K562 (cell line): ENCODE data around the gene TRAF5. TPM values are rescaled to one million over a fixed set of nuclear protein-coding genes. Genes with fewer than 3 reads are reported as not detected.
"Not testable (repeated sequence)": the region's sequence is repeated elsewhere in the genome, so short reads cannot be mapped to it uniquely, and the experiment has no call there.

ENCODE experiments used
- ATAC-seq: fragments of 200-7000 bp; cut with Tn5 transposase; 3 replicates; pipeline ENCODE4 v1.9.1; 2020; ENCODE audit warnings: moderate library complexity
- BruUV-seq: library from RNA; stranded (reverse); fragments of 400-500 nt; replicated peaks from 2 replicates; lab custom pipeline; 2021; lab: Mats Ljungman, UMichigan
- CTCF ChIA-PET: fragments of 300-600 bp; formaldehyde crosslinking; extraction: SDS; loops from one replicate; lab custom pipeline; 2021; ENCODE audit warnings: low intra/inter-chr PET ratio; lab: Yijun Ruan, JAX
- POLR2A ChIA-PET: fragments of 300-600, 350-650 bp; sonication (Branson Sonifier 250); formaldehyde crosslinking; extraction: SDS; loops from one replicate; lab custom pipeline; 2021; ENCODE audit warnings: antibody characterized with exemption, inconsistent platforms; lab: Yijun Ruan, JAX
- DNase-seq, 4 experiments: peaks; one replicate each; pipeline versions ENCODE4 v3.0.0 to v3.0.0-alpha.2; 2011 to 2018; ENCODE audit warnings: low spot score in 3 of 4, mixed read lengths in 3 of 4; ENCODE audit errors: extremely low read depth in 1 of 4
- FAIRE-seq: peaks from 2 replicates; lab custom pipeline; 2011; peaks lifted over from hg19 to GRCh38; lab: Jason Lieb, UNC
- H2AFZ ChIP-seq: 2 replicates; pipeline ENCODE4 v1.6.0; 2011; ENCODE audit warnings: low read depth, low read length, control low read depth, inconsistent platforms
- H3K27ac ChIP-seq: fragments of 200-600 bp; 3 replicates; pipeline ENCODE4 v1.8.0; 2011; ENCODE audit warnings: low read depth, mild to moderate bottlenecking, control low read depth, inconsistent platforms, low read length, moderate library complexity, mixed read lengths; ENCODE audit errors: extremely low read depth
- H3K27me3 ChIP-seq, 2 experiments: fragments of 300-600 bp in 1 of 2; 2 replicates in 1 of 2; 3 replicates in 1 of 2; pipeline versions ENCODE4 v1.6.0 to v1.8.0; 2011; ENCODE audit warnings: inconsistent platforms in 2 of 2, low read length in 2 of 2, mild to moderate bottlenecking in 1 of 2, mixed read lengths in 1 of 2, moderate library complexity in 1 of 2; ENCODE audit not compliant: control insufficient read depth in 2 of 2, insufficient read depth in 2 of 2
- H3K36me3 ChIP-seq: fragments of 300-600 bp; 3 replicates; pipeline ENCODE4 v1.8.0; 2011; ENCODE audit warnings: mild to moderate bottlenecking, low read length, inconsistent platforms; ENCODE audit not compliant: control insufficient read depth, insufficient read depth
- H3K4me1 ChIP-seq, 2 experiments: fragments of 200-600 bp in 1 of 2; replicated peaks in 1 of 2; 2 replicates in 1 of 2; 3 replicates in 1 of 2; pipeline versions ENCODE4 v1.5.1 to v1.8.0; 2011; ENCODE audit warnings: inconsistent platforms in 2 of 2, low read length in 2 of 2, mild to moderate bottlenecking in 1 of 2, mixed read lengths in 1 of 2, moderate library complexity in 1 of 2; ENCODE audit not compliant: control insufficient read depth in 2 of 2, insufficient read depth in 2 of 2
- H3K4me2 ChIP-seq: 2 replicates; pipeline ENCODE4 v1.6.1; 2011; ENCODE audit warnings: low read length, control low read depth, inconsistent platforms, mixed read lengths; ENCODE audit not compliant: insufficient read depth
- H3K4me3 ChIP-seq: fragments of 200-600 bp; sonication (generic), shearing (Covaris generic); 2 replicates; pipeline ENCODE4 v1.5.1; 2016; ENCODE audit warnings: control low read depth, inconsistent platforms
- H3K79me2 ChIP-seq: fragments of 200-600 bp; 3 replicates; pipeline ENCODE4 v1.8.0; 2011; ENCODE audit warnings: low read length, inconsistent platforms; ENCODE audit not compliant: control insufficient read depth, insufficient read depth
- H3K9ac ChIP-seq, 2 experiments: 2 replicates each; pipeline versions ENCODE4 v1.6.0 to v1.6.1; 2011; ENCODE audit warnings: low read depth in 2 of 2, low read length in 2 of 2, control low read depth in 1 of 2, inconsistent platforms in 1 of 2, mild to moderate bottlenecking in 1 of 2, mixed read lengths in 1 of 2; ENCODE audit not compliant: insufficient read depth in 1 of 2
- H3K9me1 ChIP-seq: one replicate; pipeline ENCODE4 v1.6.0; 2011; ENCODE audit warnings: inconsistent platforms, mild to moderate bottlenecking, low read length, moderate library complexity; ENCODE audit not compliant: control insufficient read depth, insufficient read depth
- H3K9me3 ChIP-seq: replicated peaks from 2 replicates; pipeline ENCODE4 v1.5.1; 2011; ENCODE audit warnings: low read depth, low read length, inconsistent platforms; ENCODE audit not compliant: control insufficient read depth, insufficient read depth
- H4K20me1 ChIP-seq: replicated peaks from 2 replicates; pipeline ENCODE4 v1.6.1; 2011; ENCODE audit warnings: low read length, inconsistent platforms, mixed read lengths; ENCODE audit not compliant: control insufficient read depth, insufficient read depth
- CBX2 ChIP-seq: fragments of 200-600 bp; sonication (generic); IDR thresholded peaks from one replicate; pipeline ENCODE4 v1.6.1; 2012; ENCODE audit warnings: mild to moderate bottlenecking, low read length, inconsistent platforms; ENCODE audit not compliant: insufficient read depth, poor library complexity, severe bottlenecking
- CBX3 ChIP-seq, 2 experiments: IDR thresholded peaks; 1 replicate in 1 of 2; 2 replicates in 1 of 2; pipeline ENCODE4 v1.6.1; 2012; ENCODE audit warnings: inconsistent platforms in 2 of 2, low read length in 2 of 2, borderline replicate concordance in 1 of 2, control low read depth in 1 of 2
- CREBBP ChIP-seq: IDR thresholded peaks from one replicate; pipeline ENCODE4 v1.6.1; 2012; ENCODE audit warnings: low read depth, mild to moderate bottlenecking, control low read depth, inconsistent platforms, low read length
- ERF ChIP-seq: fragments of 450-650 bp; formaldehyde crosslinking; IDR thresholded peaks from 2 replicates; pipeline ENCODE4 v1.4.0; 2020; ENCODE audit warnings: mild to moderate bottlenecking, mixed read lengths
- EZH2 ChIP-seq: IDR thresholded peaks from 2 replicates; pipeline ENCODE4 v1.6.1; 2012; ENCODE audit warnings: low read depth, mild to moderate bottlenecking, inconsistent platforms, low read length, borderline replicate concordance
- FOXA3 ChIP-seq, 2 experiments: fragments of 450-650 bp in 1 of 2; sonication (generic) in 1 of 2; formaldehyde crosslinking; IDR thresholded peaks in 1 of 2; conservative IDR thresholded peaks in 1 of 2; 2 replicates each; pipeline versions ENCODE4 v1.4.0 to v1.8.0; 2020 to 2022; ENCODE audit warnings: mild to moderate bottlenecking in 2 of 2, missing genetic modification reagents in 1 of 2
- GABPB1 ChIP-seq: sonication (generic); formaldehyde crosslinking; IDR thresholded peaks from 2 replicates; pipeline ENCODE4 v1.8.0; 2022; ENCODE audit warnings: mild to moderate bottlenecking, missing genetic modification reagents
- HDAC6 ChIP-seq: IDR thresholded peaks from 2 replicates; pipeline ENCODE4 v1.6.1; 2012; ENCODE audit warnings: low read depth, mild to moderate bottlenecking, control low read depth, inconsistent platforms, low read length, moderate library complexity
- MEIS2 ChIP-seq: fragments of 450-650 bp; IDR thresholded peaks from 2 replicates; pipeline ENCODE4 v1.6.1; 2014; ENCODE audit warnings: mild to moderate bottlenecking; ENCODE audit not compliant: partially characterized antibody
- NEUROD1 ChIP-seq: fragments of 150-350 bp; IDR thresholded peaks from 2 replicates; pipeline ENCODE4 v1.6.1; 2014; ENCODE audit warnings: borderline replicate concordance, low read length, low read depth; ENCODE audit not compliant: partially characterized antibody
- NFIC ChIP-seq: fragments of 450-650 bp; IDR thresholded peaks from 2 replicates; pipeline ENCODE4 v1.6.1; 2017; ENCODE audit warnings: mild to moderate bottlenecking, inconsistent platforms
- POLR2G ChIP-seq: fragments of 200-400 bp; formaldehyde crosslinking; IDR thresholded peaks from 2 replicates; pipeline ENCODE4 v1.6.1; 2017; ENCODE audit warnings: low read depth, mild to moderate bottlenecking, antibody characterized with exemption, low read length, moderate library complexity
- RBM14 ChIP-seq: fragments of 200-400 bp; formaldehyde crosslinking; IDR thresholded peaks from 2 replicates; pipeline ENCODE4 v1.6.1; 2018; ENCODE audit warnings: low read depth, mild to moderate bottlenecking, low read length, moderate library complexity, borderline replicate concordance; ENCODE audit not compliant: insufficient read depth
- RCOR1 ChIP-seq, 2 experiments: IDR thresholded peaks; 2 replicates each; pipeline ENCODE4 v1.6.1; 2012; ENCODE audit warnings: low read depth in 2 of 2, low read length in 2 of 2, borderline replicate concordance in 1 of 2, improper control_type of control experiment in 1 of 2
- SETDB1 ChIP-seq: IDR thresholded peaks from one replicate; pipeline ENCODE4 v1.6.1; 2012; ENCODE audit warnings: low read length, control low read depth, inconsistent platforms
- TOE1 ChIP-seq, 2 experiments: fragments of 450-650 bp in 1 of 2; sonication (generic) in 1 of 2; formaldehyde crosslinking in 1 of 2; IDR thresholded peaks; 2 replicates each; pipeline versions ENCODE4 v1.7.1 to v1.8.0; 2016 to 2022; ENCODE audit warnings: borderline replicate concordance in 2 of 2, mild to moderate bottlenecking in 2 of 2, antibody characterized with exemption in 1 of 2, inconsistent platforms in 1 of 2, low read depth in 1 of 2, missing genetic modification reagents in 1 of 2, moderate library complexity in 1 of 2
- ZNF586 ChIP-seq: fragments of 450-650 bp; formaldehyde crosslinking; conservative IDR thresholded peaks from 2 replicates; pipeline ENCODE4 v1.4.0; 2020; ENCODE audit warnings: mild to moderate bottlenecking, moderate library complexity
- WGBS: fragments of 100-300 bp; shearing (Covaris generic); methylation state at CpG from one replicate; pipeline ENCODE4 v1.1.6; 2016; ENCODE audit warnings: low coverage, mixed read lengths; ENCODE audit not compliant: insufficient coverage; ENCODE audit errors: missing lambda C conversion rate; 5-methylcytosine and 5-hydroxymethylcytosine counted together
- in situ Hi-C: fragments of 300-500 bp; cut with MboI; formaldehyde crosslinking; loops from 4 replicates; pipeline ENCODE4 v1.15.0; 2018; ENCODE audit warnings: inconsistent platforms, mixed read lengths
- intact Hi-C: fragments of 100-400 bp; cut with micrococcal nuclease; formaldehyde crosslinking; loops from 2 replicates; pipeline ENCODE4 v1.14.2; 2022
- polyA plus RNA-seq, 8 experiments: library from polyadenylated mRNA; depleted of rRNA in 4 of 8; stranded (reverse) in 5 of 8; unstranded in 3 of 8; fragments of >200 nt; fragmentation: Nextera tagmentation in 2 of 8; fragmentation: Illumina TruSeq in 1 of 8; extraction: Ambion mirVana in 2 of 8; extraction: Trizol in 1 of 8; gene quantifications; 2 replicates each; pipeline versions ENCODE4 v1.2.1 to v1.2.3, GENCODE V29; 2011 to 2014; ENCODE audit warnings: inconsistent platforms in 1 of 8, missing spikeins in 1 of 8
- total RNA-seq, 7 experiments: library from RNA; depleted of rRNA in 6 of 7; stranded (reverse); fragments of >200 nt in 6 of 7; fragmentation: Illumina TruSeq in 2 of 7; extraction: Trizol in 2 of 7; gene quantifications; 2 replicates each; pipeline versions ENCODE4 v1.2.1 to v1.2.3, GENCODE V29; 2011 to 2021; ENCODE audit warnings: low replicate concordance in 1 of 7

Gene TRAF5
- total and polyA plus RNA-seq, 9 of the 15 experiments (the other 6 are each of a cell fraction or from before 2014, with no cell fraction given): 2.0 to 9.3 (median 5.3) TPM

DNA sequence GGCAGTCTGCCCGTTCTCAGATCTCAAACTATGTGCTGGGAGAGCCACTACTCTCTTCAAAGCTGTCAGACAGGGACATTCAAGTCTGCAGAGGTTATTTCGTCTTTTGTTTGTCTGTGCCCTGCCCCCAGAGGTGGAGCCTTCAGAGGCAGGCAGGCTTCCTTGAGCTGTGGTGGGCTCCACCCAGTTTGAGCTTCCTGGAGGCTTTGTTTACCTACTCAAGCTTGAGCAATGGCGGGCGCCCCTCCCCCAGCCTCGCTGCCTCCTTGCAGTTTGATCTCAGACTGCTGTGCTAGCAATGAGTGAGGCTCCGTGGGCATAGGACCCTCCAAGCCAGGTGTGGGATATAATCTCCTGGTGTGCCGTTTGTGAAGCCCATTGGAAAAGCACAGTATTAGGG lies 81.1 kb downstream of the TRAF5 start:
- H2AFZ ChIP-seq, H3K36me3 ChIP-seq, H3K4me3 ChIP-seq, H3K79me2 ChIP-seq, H3K27me3 ChIP-seq, H3K4me1 ChIP-seq, CTCF ChIA-PET, intact Hi-C loops, ATAC-seq, H4K20me1 ChIP-seq, in situ Hi-C loops, H3K9me1 ChIP-seq, POLR2A ChIA-PET, H3K9me3 ChIP-seq, H3K27ac ChIP-seq, DNase-seq, FAIRE-seq, H3K4me2 ChIP-seq, H3K9ac ChIP-seq, BruUV-seq: not testable (repeated sequence)
- TF ChIP-seq FOXA3 (CRISPR knock-in tag; conservative IDR thresholded peaks at IDR 0.05 in 1 of 2, IDR thresholded peaks at IDR 0.05 in 1 of 2): 0 out of 4 replicates have a peak, but pooled peaks of 1 of the 2 experiments have one; percentile 20
- 19% methylated on average over 7 of the region's 7 CpGs for WGBS

DNA sequence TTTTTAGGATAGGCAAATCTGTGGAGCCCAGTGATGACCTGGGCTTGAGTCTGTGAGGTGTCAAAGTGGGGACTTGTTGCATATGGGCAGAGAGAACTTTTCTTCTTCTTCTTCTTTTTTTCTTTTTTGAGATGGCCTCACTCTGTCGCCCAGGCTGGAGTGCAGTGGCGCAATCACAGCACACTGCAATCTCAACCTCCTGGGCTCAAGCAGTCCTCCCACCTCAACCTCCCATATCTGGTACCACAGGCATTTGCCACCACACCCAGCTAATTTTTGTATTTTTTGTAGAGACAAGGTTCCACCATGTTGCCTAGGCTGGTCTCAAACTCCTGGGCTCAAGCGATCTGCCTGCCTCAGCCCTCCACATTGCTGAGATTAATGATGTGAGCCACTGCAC lies 85.0 kb downstream of the TRAF5 start:
- POLR2A ChIA-PET: no interaction called here
- peak in 1 of 2 experiments; percentile 38; a peak in 1 of 4 replicates for TF ChIP-seq RCOR1 (IDR thresholded peaks at IDR 0.05; ENCODE audit: borderline replicate concordance in 1 of 2, low read depth in 2 of 2, low read length in 2 of 2)
- no peak for TF ChIP-seq ERF (CRISPR knock-in tag)
- TF ChIP-seq CREBBP: no peak
- no peak for TF ChIP-seq RBM14
- no peak for TF ChIP-seq ZNF586
- TF ChIP-seq CBX3 (IDR thresholded peaks at IDR 0.05; ENCODE audit: borderline replicate concordance in 1 of 2, low read length in 2 of 2): no peak
- no peak for TF ChIP-seq MEIS2
- TF ChIP-seq HDAC6: no peak
- TF ChIP-seq SETDB1: no peak
- no peak for TF ChIP-seq GABPB1
- no peak for TF ChIP-seq EZH2
- TF ChIP-seq NEUROD1: no peak
- no peak for TF ChIP-seq CBX2
- no peak for TF ChIP-seq POLR2G
- TF ChIP-seq TOE1 (IDR thresholded peaks at IDR 0.05; ENCODE audit: borderline replicate concordance): no peak
- TF ChIP-seq TOE1 (CRISPR knock-in tag; IDR thresholded peaks at IDR 0.05; ENCODE audit: borderline replicate concordance, low read depth): no peak
- TF ChIP-seq NFIC: no peak

More for the DNA sequence above, 85.0 kb downstream of the TRAF5 start:
- H3K9ac ChIP-seq: no peak overlapping the region
- FAIRE-seq (no peak), ATAC-seq (no peak), DNase-seq (no peak)
- H3K79me2 ChIP-seq: no peaks in the 10 kb centered on the region
- BruUV-seq: no TSS peak
- H3K27me3 ChIP-seq: no peaks in the 10 kb centered on the region
- CTCF ChIA-PET: no interaction called here
- in situ Hi-C loops: no loop called here
- H3K4me3 ChIP-seq: no peak overlapping the region
- no peaks in the 10 kb centered on the region for H3K9me1 ChIP-seq
- no peak overlapping the region for H2AFZ ChIP-seq
- no peak overlapping the region for H3K27ac ChIP-seq
- no peaks in the 10 kb centered on the region for H3K9me3 ChIP-seq
- H3K4me2 ChIP-seq: no peak overlapping the region
- no peaks in the 10 kb centered on the region for H3K36me3 ChIP-seq
- H4K20me1 ChIP-seq: no peaks in the 10 kb centered on the region
- H3K4me1 ChIP-seq: no peaks in the 10 kb centered on the region
- intact Hi-C loops: no loop called here
- WGBS: 56% methylated on average over 3 of the region's 3 CpGs
